ENCODE results near the gene FEN1. TPM values are rescaled to one million over a fixed set of nuclear protein-coding genes. Genes with fewer than 3 reads are reported as not detected.
A peak's percentile ranks its signal among the peaks of the same experiment; 100 is the strongest.

FEN1 gene
- total and polyA plus RNA-seq, 2 of the 13 experiments (the other 11 are each of a cell fraction or from before 2014, with no cell fraction given), result 12.4 to 102 TPM

- no peak for TF ChIP-seq HNF1A (IDR thresholded peaks at IDR 0.05; ENCODE audit: low read depth)
- peak; percentile 19; the same call in 1 of the 2 replicates for TF ChIP-seq HNF1A (CRISPR knock-in tag; IDR thresholded peaks at IDR 0.05; ENCODE audit: borderline replicate concordance)
- TF ChIP-seq LBX2 (CRISPR knock-in tag; IDR thresholded peaks at IDR 0.05; ENCODE audit: borderline replicate concordance), result no peak
- TF ChIP-seq U2AF2 (IDR thresholded peaks at IDR 0.05; ENCODE audit: low read depth, low read length), result no peak
- TF ChIP-seq ATM (IDR thresholded peaks at IDR 0.05; ENCODE audit: borderline replicate concordance), result no peak
- TF ChIP-seq PPARG (CRISPR knock-in tag; conservative IDR thresholded peaks at IDR 0.05), result no peak
- TF ChIP-seq ZNF10 (CRISPR knock-in tag; IDR thresholded peaks at IDR 0.05; ENCODE audit: borderline replicate concordance, low read depth), result no peak
- TF ChIP-seq PATZ1 (CRISPR knock-in tag; IDR thresholded peaks at IDR 0.05), result peak; percentile 87
- no peak for TF ChIP-seq ZNF367 (CRISPR knock-in tag; IDR thresholded peaks at IDR 0.05; ENCODE audit: borderline replicate concordance)
- 0 out of 2 replicates have a peak, but pooled peaks have one; percentile 10 for TF ChIP-seq PHF21A (CRISPR knock-in tag; IDR thresholded peaks at IDR 0.05)
- TF ChIP-seq ATF7-NPFF (CRISPR knock-in tag; IDR thresholded peaks at IDR 0.05; ENCODE audit: low read depth), result 0 out of 2 replicates have a peak, but pooled peaks have one; percentile 60
- TF ChIP-seq PCBP1 (IDR thresholded peaks at IDR 0.05; ENCODE audit: borderline replicate concordance, low read depth, low read length), result 0 out of 2 replicates have a peak, but pooled peaks have one; percentile 26
- no peak for TF ChIP-seq NFRKB (IDR thresholded peaks at IDR 0.05)
- TF ChIP-seq SKI (IDR thresholded peaks at IDR 0.05; ENCODE audit: partially characterized antibody), result no peak
- no peak for TF ChIP-seq RFX3 (CRISPR knock-in tag; IDR thresholded peaks at IDR 0.05)
- no peak for TF ChIP-seq TEAD3 (CRISPR knock-in tag; optimal IDR thresholded peaks at IDR 0.05; ENCODE audit: borderline replicate concordance)
- no peak for TF ChIP-seq MLX (CRISPR knock-in tag; IDR thresholded peaks at IDR 0.05)
- no peak for TF ChIP-seq ZNF180 (CRISPR knock-in tag; IDR thresholded peaks at IDR 0.05; ENCODE audit: borderline replicate concordance, low read depth)
- no peak for TF ChIP-seq ZNF432 (CRISPR knock-in tag; IDR thresholded peaks at IDR 0.05; ENCODE audit: borderline replicate concordance)
- TF ChIP-seq PBX2 (CRISPR knock-in tag; IDR thresholded peaks at IDR 0.05), result no peak
- no peak for TF ChIP-seq JUND (CRISPR knock-in tag; IDR thresholded peaks at IDR 0.05)
These were observed 35.1 kb downstream of the FEN1 start, which contains the start of gene FADS2 (continued) for GRCh38 chr11:61827571-61828378.
